Measurements from ENCODE around the gene NFIC.
"Not testable (repeated sequence)": the region's sequence is repeated elsewhere in the genome, so short reads cannot be mapped to it uniquely, and the experiment has no call there.

Gene NFIC

GRCh38 chr19:3423183-3423829 is 56.9 kb downstream of the NFIC start:
- Histone ChIP-seq H3K9me2 (replicated peaks; ENCODE audit: control insufficient read depth, low read length) (no peaks in the 10 kb centered on the region), H3K27ac (ENCODE audit: low read depth, low read length) (no peak overlapping the region), H3K36me3 (ENCODE audit: control insufficient read depth, low read length) (no peaks in the 10 kb centered on the region), H3K4me3 (ENCODE audit: low read length) (no peak overlapping the region), H4K20me1 (ENCODE audit: control insufficient read depth, insufficient read depth, low read depth, low read length) (no peaks in the 10 kb centered on the region), H3K4me1 (ENCODE audit: control insufficient read depth, low read length) (peaks cover 3% of the 10 kb centered on the region), H3K79me2 (ENCODE audit: control insufficient read depth, low read length) (no peaks in the 10 kb centered on the region), H3K27me3 (ENCODE audit: control insufficient read depth, low read length) (peaks cover 2% of the 10 kb centered on the region), H3F3A (ENCODE audit: control insufficient read depth, insufficient read depth) (no peaks in the 10 kb centered on the region), H3K9me3 (ENCODE audit: control insufficient read depth, insufficient read depth, low read length) (no peaks in the 10 kb centered on the region), H3K4me2 (ENCODE audit: low read length) (no peak overlapping the region)
- TF ChIP-seq, protein P1, sequence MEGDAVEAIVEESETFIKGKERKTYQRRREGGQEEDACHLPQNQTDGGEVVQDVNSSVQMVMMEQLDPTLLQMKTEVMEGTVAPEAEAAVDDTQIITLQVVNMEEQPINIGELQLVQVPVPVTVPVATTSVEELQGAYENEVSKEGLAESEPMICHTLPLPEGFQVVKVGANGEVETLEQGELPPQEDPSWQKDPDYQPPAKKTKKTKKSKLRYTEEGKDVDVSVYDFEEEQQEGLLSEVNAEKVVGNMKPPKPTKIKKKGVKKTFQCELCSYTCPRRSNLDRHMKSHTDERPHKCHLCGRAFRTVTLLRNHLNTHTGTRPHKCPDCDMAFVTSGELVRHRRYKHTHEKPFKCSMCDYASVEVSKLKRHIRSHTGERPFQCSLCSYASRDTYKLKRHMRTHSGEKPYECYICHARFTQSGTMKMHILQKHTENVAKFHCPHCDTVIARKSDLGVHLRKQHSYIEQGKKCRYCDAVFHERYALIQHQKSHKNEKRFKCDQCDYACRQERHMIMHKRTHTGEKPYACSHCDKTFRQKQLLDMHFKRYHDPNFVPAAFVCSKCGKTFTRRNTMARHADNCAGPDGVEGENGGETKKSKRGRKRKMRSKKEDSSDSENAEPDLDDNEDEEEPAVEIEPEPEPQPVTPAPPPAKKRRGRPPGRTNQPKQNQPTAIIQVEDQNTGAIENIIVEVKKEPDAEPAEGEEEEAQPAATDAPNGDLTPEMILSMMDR (IDR thresholded peaks at IDR 0.05; ENCODE audit: low read depth, low read length, poor library complexity, severe bottlenecking): no peak
- TF ChIP-seq EZH2phosphoT487 (IDR thresholded peaks at IDR 0.05; ENCODE audit: borderline replicate concordance, low read length): no peak

DNA sequence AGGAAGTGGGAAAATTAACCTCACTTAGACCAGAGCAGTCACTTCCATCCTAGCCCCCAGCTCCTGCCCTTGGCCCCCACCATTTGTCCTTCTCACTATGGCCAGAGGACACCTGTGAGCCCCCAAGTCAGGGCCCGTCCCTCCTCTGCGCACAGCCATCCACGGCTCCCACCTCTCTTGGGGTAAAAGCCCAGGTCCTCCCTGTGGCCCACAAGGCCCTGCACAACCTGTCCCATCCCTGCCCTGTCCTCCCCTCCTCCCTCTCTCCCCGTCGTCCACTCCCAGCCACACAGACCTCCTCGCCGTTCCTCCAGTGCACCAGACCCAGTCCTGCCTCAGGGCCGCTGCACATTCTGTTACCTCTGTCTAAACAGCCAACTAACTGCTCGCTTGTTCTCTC is 60.0 kb downstream of the NFIC start:
- Histone ChIP-seq H3K9me2 (replicated peaks; ENCODE audit: control insufficient read depth, low read length) (no peaks in the 10 kb centered on the region), H3K79me2 (ENCODE audit: control insufficient read depth, low read length) (no peaks in the 10 kb centered on the region), H3K36me3 (ENCODE audit: control insufficient read depth, low read length) (no peaks in the 10 kb centered on the region), H3K27me3 (ENCODE audit: control insufficient read depth, low read length) (peaks cover 5% of the 10 kb centered on the region), H3K4me1 (ENCODE audit: control insufficient read depth, low read length) (peaks cover 16% of the 10 kb centered on the region), H3K4me2 (ENCODE audit: low read length) (no peak overlapping the region), H4K20me1 (ENCODE audit: control insufficient read depth, insufficient read depth, low read depth, low read length) (no peaks in the 10 kb centered on the region), H3F3A (ENCODE audit: control insufficient read depth, insufficient read depth) (no peaks in the 10 kb centered on the region), H3K4me3 (ENCODE audit: low read length) (no peak overlapping the region), H3K9me3 (ENCODE audit: control insufficient read depth, insufficient read depth, low read length) (no peaks in the 10 kb centered on the region), H3K27ac (ENCODE audit: low read depth, low read length) (no peak overlapping the region)
- TF ChIP-seq, protein P1 (IDR thresholded peaks at IDR 0.05; ENCODE audit: low read depth, low read length, poor library complexity, severe bottlenecking): no peak
- TF ChIP-seq EZH2phosphoT487 (IDR thresholded peaks at IDR 0.05; ENCODE audit: borderline replicate concordance, low read length): no peak

- not testable (repeated sequence) for H3K79me2 ChIP-seq (ENCODE audit: control insufficient read depth, low read length); H3K4me2 ChIP-seq (ENCODE audit: low read length); H3K4me3 ChIP-seq (ENCODE audit: low read length); H3F3A ChIP-seq (ENCODE audit: control insufficient read depth, insufficient read depth); H3K9me3 ChIP-seq (ENCODE audit: control insufficient read depth, insufficient read depth, low read length); H3K27ac ChIP-seq (ENCODE audit: low read depth, low read length); H4K20me1 ChIP-seq (ENCODE audit: control insufficient read depth, insufficient read depth, low read depth, low read length); H3K36me3 ChIP-seq (ENCODE audit: control insufficient read depth, low read length); H3K27me3 ChIP-seq (ENCODE audit: control insufficient read depth, low read length); H3K9me2 ChIP-seq (replicated peaks; ENCODE audit: control insufficient read depth, low read length)
- peaks cover 23% of the 10 kb centered on the region for H3K4me1 ChIP-seq (ENCODE audit: control insufficient read depth, low read length)
These were observed 63.9 kb downstream of the NFIC start for GRCh38 chr19:3430366-3430680.

DNA sequence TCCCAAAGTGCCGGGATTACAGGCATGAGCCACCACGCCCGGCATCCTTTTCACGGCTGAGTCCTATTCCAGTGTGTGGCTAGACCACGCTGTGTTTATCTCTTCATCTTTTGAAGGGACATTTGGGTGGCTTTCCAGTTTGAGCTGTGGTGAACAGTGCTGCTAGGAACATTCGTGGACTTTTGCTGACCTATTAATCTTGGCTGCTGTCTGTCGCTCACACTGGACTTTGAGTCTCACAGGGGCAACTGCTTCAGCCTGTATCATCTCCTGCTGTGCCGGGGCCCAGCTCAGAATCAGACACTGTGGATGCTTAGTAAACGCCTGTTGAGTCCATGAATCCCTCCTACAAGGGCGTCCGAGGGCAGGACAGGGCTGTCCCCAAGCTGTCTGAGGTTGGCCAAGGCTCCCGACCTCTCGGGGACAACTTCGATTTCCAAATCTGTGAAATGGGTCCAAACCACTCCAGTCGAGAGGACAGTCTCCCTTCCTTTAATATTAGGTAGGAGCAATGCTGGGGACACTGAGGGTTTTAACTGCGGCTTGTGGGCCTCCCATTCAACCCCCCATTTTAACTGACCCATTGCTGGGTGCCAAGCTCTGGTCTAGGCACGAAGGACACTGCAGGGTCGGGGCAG is 65.5 kb downstream of the NFIC start:
- no peaks in the 10 kb centered on the region for H3K36me3 ChIP-seq (ENCODE audit: control insufficient read depth, low read length)
- H3K4me2 ChIP-seq (ENCODE audit: low read length): no peak overlapping the region
- peaks cover 5% of the 10 kb centered on the region; the same call in 1 of the 2 replicates for H3K9me3 ChIP-seq (ENCODE audit: control insufficient read depth, insufficient read depth, low read length)
- H3F3A ChIP-seq (ENCODE audit: control insufficient read depth, insufficient read depth): no peaks in the 10 kb centered on the region
- no peaks in the 10 kb centered on the region for H3K9me2 ChIP-seq (replicated peaks; ENCODE audit: control insufficient read depth, low read length)
- no peak for TF ChIP-seq EZH2phosphoT487 (IDR thresholded peaks at IDR 0.05; ENCODE audit: borderline replicate concordance, low read length)
- TF ChIP-seq, protein P1 (IDR thresholded peaks at IDR 0.05; ENCODE audit: low read depth, low read length, poor library complexity, severe bottlenecking): no peak
- no peaks in the 10 kb centered on the region for H3K79me2 ChIP-seq (ENCODE audit: control insufficient read depth, low read length)
- H3K27ac ChIP-seq (ENCODE audit: low read depth, low read length): no peak overlapping the region
- H3K4me1 ChIP-seq (ENCODE audit: control insufficient read depth, low read length): peaks cover 26% of the 10 kb centered on the region
- H3K4me3 ChIP-seq (ENCODE audit: low read length): no peak overlapping the region
- peaks cover 5% of the 10 kb centered on the region for H3K27me3 ChIP-seq (ENCODE audit: control insufficient read depth, low read length)
- H4K20me1 ChIP-seq (ENCODE audit: control insufficient read depth, insufficient read depth, low read depth, low read length): no peaks in the 10 kb centered on the region

Measured in DOHH2 (cell line).